Neural progenitor cell (in vitro differentiated cells): Measurements from ENCODE around the gene SRRD. TPM values are rescaled to one million over a fixed set of nuclear protein-coding genes. Genes with fewer than 3 reads are reported as not detected.

Experiments
- DNase-seq: peaks from one replicate; pipeline ENCODE4 v3.0.0-alpha.2; 2016; ENCODE audit warnings: low spot score
- H2AFZ ChIP-seq: fragments of 200-600 bp; sonication (generic); replicated peaks from 2 replicates; pipeline ENCODE4 v1.6.1; 2016; ENCODE audit warnings: antibody characterized with exemption
- H3F3A ChIP-seq: fragments of 200-600 bp; sonication (generic); 2 replicates; pipeline ENCODE4 v1.6.1; 2016; ENCODE audit warnings: antibody characterized with exemption, low read depth
- H3K27ac ChIP-seq: fragments of 200-600 bp; sonication (generic); 2 replicates; pipeline ENCODE4 v1.5.1; 2016; ENCODE audit warnings: mild to moderate bottlenecking
- H3K27me3 ChIP-seq: fragments of 200-600 bp; sonication (generic); 2 replicates; pipeline ENCODE4 v1.6.1; 2016; ENCODE audit warnings: mild to moderate bottlenecking, moderate library complexity
- H3K36me3 ChIP-seq: fragments of 200-600 bp; sonication (generic); 2 replicates; pipeline ENCODE4 v1.5.1; 2016
- H3K4me1 ChIP-seq: fragments of 200-600 bp; sonication (generic); 2 replicates; pipeline ENCODE4 v1.6.1; 2016; ENCODE audit warnings: mixed run types
- H3K4me2 ChIP-seq: fragments of 200-600 bp; sonication (generic); 2 replicates; pipeline ENCODE4 v1.6.1; 2016
- H3K4me3 ChIP-seq: fragments of 200-600 bp; sonication (generic); 2 replicates; pipeline ENCODE4 v1.5.1; 2016
- H3K79me2 ChIP-seq: fragments of 200-600 bp; sonication (generic); 2 replicates; pipeline ENCODE4 v1.6.1; 2016; ENCODE audit warnings: low read depth
- H3K9ac ChIP-seq: fragments of 200-600 bp; sonication (generic); 2 replicates; pipeline ENCODE4 v1.6.1; 2016
- H3K9me3 ChIP-seq: fragments of 200-600 bp; sonication (generic); 2 replicates; pipeline ENCODE4 v1.5.1; 2016; ENCODE audit warnings: low read depth
- H4K20me1 ChIP-seq: fragments of 200-600 bp; sonication (generic); 2 replicates; pipeline ENCODE4 v1.6.1; 2016; ENCODE audit warnings: low read depth
- H3K27ac Mint-ChIP-seq: 3 replicates; pipeline ENCODE4 v1.8.0; 2021; ENCODE audit warnings: mixed read lengths
- H3K27me3 Mint-ChIP-seq: 2 replicates; pipeline ENCODE4 v1.8.0; 2022; ENCODE audit warnings: low read depth, mild to moderate bottlenecking, inconsistent platforms, moderate library complexity, mixed read lengths; ENCODE audit not compliant: insufficient read depth
- H3K36me3 Mint-ChIP-seq: 3 replicates; pipeline ENCODE4 v1.8.0; 2021; ENCODE audit warnings: mixed read lengths
- H3K4me1 Mint-ChIP-seq: 3 replicates; pipeline ENCODE4 v1.8.0; 2021; ENCODE audit warnings: mixed read lengths
- H3K4me3 Mint-ChIP-seq: 3 replicates; pipeline ENCODE4 v1.8.0; 2021; ENCODE audit warnings: mild to moderate bottlenecking, moderate library complexity, mixed read lengths
- H3K9me3 Mint-ChIP-seq: 3 replicates; pipeline ENCODE4 v1.8.0; 2020; ENCODE audit warnings: mixed read lengths
- EZH2 ChIP-seq: fragments of 200-600 bp; sonication (generic); IDR thresholded peaks from 2 replicates; pipeline ENCODE4 v1.6.1; 2017; ENCODE audit warnings: antibody characterized with exemption, mild to moderate bottlenecking, moderate library complexity
- EZH2phosphoT487 ChIP-seq: fragments of 200-600 bp; sonication (generic); IDR thresholded peaks from 2 replicates; pipeline ENCODE4 v1.6.1; 2017; ENCODE audit warnings: antibody characterized with exemption
- total RNA-seq: library from RNA; depleted of rRNA; stranded (reverse); fragments of >200 nt; gene quantifications from 2 replicates; pipeline ENCODE4 v1.2.3, GENCODE V29; 2015; ENCODE audit warnings: low replicate concordance
- TF ChIP-seq, protein P1 (sequence below): fragments of 200-600 bp; sonication (generic); IDR thresholded peaks from 2 replicates; pipeline ENCODE4 v1.5.1; 2017; ENCODE audit warnings: antibody characterized with exemption, mild to moderate bottlenecking

SRRD gene
- total RNA-seq, 1 donor from 2014 or later, result 36.0 TPM

GRCh38 chr22:26484360-26484706, 656 bp downstream of the SRRD start:
- Histone ChIP-seq H3K27me3 (no peaks in the 10 kb centered on the region), H3K4me2 (peak overlapping the region; percentile 84), H3K4me3 (peak overlapping the region; percentile 78), H3K36me3 (no peaks in the 10 kb centered on the region), H3K27ac (no peak overlapping the region), H4K20me1 (peaks cover under 1% of the 10 kb centered on the region), H3F3A (peaks cover 23% of the 10 kb centered on the region), H3K4me1 (peaks cover 22% of the 10 kb centered on the region), H3K9ac (peak overlapping the region; percentile 39), H2AFZ (no peak overlapping the region), H3K79me2 (peaks cover 67% of the 10 kb centered on the region), H3K9me3 (no peaks in the 10 kb centered on the region)
- no peak for TF ChIP-seq EZH2
- TF ChIP-seq, protein P1, sequence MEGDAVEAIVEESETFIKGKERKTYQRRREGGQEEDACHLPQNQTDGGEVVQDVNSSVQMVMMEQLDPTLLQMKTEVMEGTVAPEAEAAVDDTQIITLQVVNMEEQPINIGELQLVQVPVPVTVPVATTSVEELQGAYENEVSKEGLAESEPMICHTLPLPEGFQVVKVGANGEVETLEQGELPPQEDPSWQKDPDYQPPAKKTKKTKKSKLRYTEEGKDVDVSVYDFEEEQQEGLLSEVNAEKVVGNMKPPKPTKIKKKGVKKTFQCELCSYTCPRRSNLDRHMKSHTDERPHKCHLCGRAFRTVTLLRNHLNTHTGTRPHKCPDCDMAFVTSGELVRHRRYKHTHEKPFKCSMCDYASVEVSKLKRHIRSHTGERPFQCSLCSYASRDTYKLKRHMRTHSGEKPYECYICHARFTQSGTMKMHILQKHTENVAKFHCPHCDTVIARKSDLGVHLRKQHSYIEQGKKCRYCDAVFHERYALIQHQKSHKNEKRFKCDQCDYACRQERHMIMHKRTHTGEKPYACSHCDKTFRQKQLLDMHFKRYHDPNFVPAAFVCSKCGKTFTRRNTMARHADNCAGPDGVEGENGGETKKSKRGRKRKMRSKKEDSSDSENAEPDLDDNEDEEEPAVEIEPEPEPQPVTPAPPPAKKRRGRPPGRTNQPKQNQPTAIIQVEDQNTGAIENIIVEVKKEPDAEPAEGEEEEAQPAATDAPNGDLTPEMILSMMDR, result no peak
- no peak for TF ChIP-seq EZH2phosphoT487
- DNase-seq, result no peak
- H3K9me3 Mint-ChIP-seq, result no peaks in the 10 kb centered on the region
- no peak overlapping the region for H3K27ac Mint-ChIP-seq
- H3K4me1 Mint-ChIP-seq, result peaks cover 44% of the 10 kb centered on the region
- peak overlapping the region; percentile 98 for H3K4me3 Mint-ChIP-seq
- peaks cover 12% of the 10 kb centered on the region for H3K36me3 Mint-ChIP-seq
- H3K27me3 Mint-ChIP-seq, result no peaks in the 10 kb centered on the region

GRCh38 chr22:26485013-26485412, 1.3 kb downstream of the SRRD start:
- H3K27ac Mint-ChIP-seq, result no peak overlapping the region
- Histone ChIP-seq H3K9ac (no peak overlapping the region), H3F3A (peaks cover 27% of the 10 kb centered on the region), H3K9me3 (no peaks in the 10 kb centered on the region), H4K20me1 (no peaks in the 10 kb centered on the region), H3K4me2 (peak overlapping the region; percentile 84), H3K36me3 (no peaks in the 10 kb centered on the region), H3K79me2 (peaks cover 60% of the 10 kb centered on the region), H3K27me3 (no peaks in the 10 kb centered on the region), H2AFZ (no peak overlapping the region), H3K27ac (no peak overlapping the region), H3K4me1 (peaks cover 16% of the 10 kb centered on the region), H3K4me3 (peak overlapping the region; percentile 78)
- no peaks in the 10 kb centered on the region for H3K9me3 Mint-ChIP-seq
- H3K36me3 Mint-ChIP-seq, result peaks cover 18% of the 10 kb centered on the region
- DNase-seq, result no peak
- TF ChIP-seq EZH2phosphoT487, result no peak
- TF ChIP-seq, protein P1, result no peak
- no peak for TF ChIP-seq EZH2
- peak overlapping the region; percentile 98 for H3K4me3 Mint-ChIP-seq
- H3K27me3 Mint-ChIP-seq, result no peaks in the 10 kb centered on the region
- H3K4me1 Mint-ChIP-seq, result peaks cover 37% of the 10 kb centered on the region

GRCh38 chr22:26485806-26486390, 2.2 kb downstream of the SRRD start:
- Histone ChIP-seq H3K9ac (no peak overlapping the region), H3F3A (peaks cover 29% of the 10 kb centered on the region), H3K27me3 (no peaks in the 10 kb centered on the region), H3K4me3 (no peak overlapping the region), H3K4me1 (peaks cover 15% of the 10 kb centered on the region), H3K27ac (no peak overlapping the region), H4K20me1 (no peaks in the 10 kb centered on the region), H3K4me2 (no peak overlapping the region), H3K9me3 (no peaks in the 10 kb centered on the region), H2AFZ (no peak overlapping the region), H3K79me2 (peaks cover 51% of the 10 kb centered on the region), H3K36me3 (peaks cover 3% of the 10 kb centered on the region)
- Mint-ChIP-seq H3K27ac (no peak overlapping the region), H3K4me3 (no peak overlapping the region), H3K4me1 (peaks cover 31% of the 10 kb centered on the region), H3K27me3 (no peaks in the 10 kb centered on the region), H3K36me3 (peaks cover 21% of the 10 kb centered on the region), H3K9me3 (no peaks in the 10 kb centered on the region)
- DNase-seq, result no peak
- no peak for TF ChIP-seq EZH2
- TF ChIP-seq EZH2phosphoT487, result no peak
- TF ChIP-seq, protein P1, result no peak
